Lower leg skin (tissue), 3 donors: ENCODE data around the gene HMSD.

Experiments
- POLR2A ChIP-seq, 2 donors: fragments of 450-650 bp; IDR thresholded peaks; one replicate each; pipeline ENCODE4 v1.6.1; 2016 to 2017; ENCODE audit warnings: antibody characterized with exemption in 2 of 2, mild to moderate bottlenecking in 1 of 2, moderate library complexity in 1 of 2
- TF ChIP-seq, protein P1 (sequence below), 3 donors: fragments of 450-650 bp; IDR thresholded peaks; one replicate each; pipeline ENCODE4 v1.5.1; 2016; ENCODE audit warnings: antibody characterized with exemption in 3 of 3, mild to moderate bottlenecking in 3 of 3, moderate library complexity in 2 of 3

DNA sequence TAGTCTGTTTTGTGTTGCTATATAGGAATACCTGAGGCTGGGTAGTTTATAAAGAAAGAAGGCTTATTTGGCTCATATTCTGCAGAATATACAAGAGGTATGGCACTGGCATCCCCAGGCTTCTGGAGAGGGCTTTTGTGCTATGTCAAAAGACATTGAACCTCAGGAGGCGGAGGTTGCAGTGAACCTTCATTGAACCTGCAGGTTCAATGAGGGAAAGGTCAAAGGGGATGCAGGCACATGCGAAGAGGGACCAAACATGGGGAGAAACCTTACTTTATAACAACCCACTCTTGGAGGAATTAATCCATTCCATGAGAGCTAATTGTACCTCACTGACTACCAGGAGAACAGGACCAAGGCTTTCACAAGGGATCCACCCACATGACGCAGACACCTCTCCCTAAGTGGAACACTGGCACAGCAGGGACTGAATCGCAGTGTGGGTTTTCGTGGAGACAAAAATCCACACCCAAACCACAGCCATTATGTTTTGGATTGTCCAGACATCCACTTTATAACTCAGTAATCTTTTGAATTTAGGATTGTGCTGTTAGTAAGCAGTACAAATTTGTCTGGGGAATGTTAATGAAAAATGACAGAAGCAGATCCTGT lies 16.7 kb downstream of the HMSD start:
- TF ChIP-seq, protein P1, sequence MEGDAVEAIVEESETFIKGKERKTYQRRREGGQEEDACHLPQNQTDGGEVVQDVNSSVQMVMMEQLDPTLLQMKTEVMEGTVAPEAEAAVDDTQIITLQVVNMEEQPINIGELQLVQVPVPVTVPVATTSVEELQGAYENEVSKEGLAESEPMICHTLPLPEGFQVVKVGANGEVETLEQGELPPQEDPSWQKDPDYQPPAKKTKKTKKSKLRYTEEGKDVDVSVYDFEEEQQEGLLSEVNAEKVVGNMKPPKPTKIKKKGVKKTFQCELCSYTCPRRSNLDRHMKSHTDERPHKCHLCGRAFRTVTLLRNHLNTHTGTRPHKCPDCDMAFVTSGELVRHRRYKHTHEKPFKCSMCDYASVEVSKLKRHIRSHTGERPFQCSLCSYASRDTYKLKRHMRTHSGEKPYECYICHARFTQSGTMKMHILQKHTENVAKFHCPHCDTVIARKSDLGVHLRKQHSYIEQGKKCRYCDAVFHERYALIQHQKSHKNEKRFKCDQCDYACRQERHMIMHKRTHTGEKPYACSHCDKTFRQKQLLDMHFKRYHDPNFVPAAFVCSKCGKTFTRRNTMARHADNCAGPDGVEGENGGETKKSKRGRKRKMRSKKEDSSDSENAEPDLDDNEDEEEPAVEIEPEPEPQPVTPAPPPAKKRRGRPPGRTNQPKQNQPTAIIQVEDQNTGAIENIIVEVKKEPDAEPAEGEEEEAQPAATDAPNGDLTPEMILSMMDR (IDR thresholded peaks at IDR 0.05): no peak
- no peak for TF ChIP-seq POLR2A (IDR thresholded peaks at IDR 0.05)
